AG09309 (cell line): ENCODE measurements around the gene RPL27.
"Not testable (repeated sequence)": the region's sequence is repeated elsewhere in the genome, so short reads cannot be mapped to it uniquely, and the experiment has no call there.

ENCODE experiments used
- DNase-seq: peaks from one replicate; pipeline ENCODE4 v3.0.0-alpha.2; 2010; ENCODE audit warnings: low read depth
- H3K4me3 ChIP-seq: 2 replicates; pipeline ENCODE4 v1.5.1; 2011; ENCODE audit warnings: mild to moderate bottlenecking, low read depth, low read length, moderate library complexity; ENCODE audit not compliant: control insufficient read depth
- TF ChIP-seq, protein P1 (sequence below): IDR thresholded peaks from 2 replicates; pipeline ENCODE4 v1.5.1; 2011; ENCODE audit warnings: mild to moderate bottlenecking, low read depth, low read length, inconsistent platforms; ENCODE audit not compliant: insufficient read depth, control insufficient read depth; ENCODE audit errors: missing control alignments

Gene RPL27

DNA sequence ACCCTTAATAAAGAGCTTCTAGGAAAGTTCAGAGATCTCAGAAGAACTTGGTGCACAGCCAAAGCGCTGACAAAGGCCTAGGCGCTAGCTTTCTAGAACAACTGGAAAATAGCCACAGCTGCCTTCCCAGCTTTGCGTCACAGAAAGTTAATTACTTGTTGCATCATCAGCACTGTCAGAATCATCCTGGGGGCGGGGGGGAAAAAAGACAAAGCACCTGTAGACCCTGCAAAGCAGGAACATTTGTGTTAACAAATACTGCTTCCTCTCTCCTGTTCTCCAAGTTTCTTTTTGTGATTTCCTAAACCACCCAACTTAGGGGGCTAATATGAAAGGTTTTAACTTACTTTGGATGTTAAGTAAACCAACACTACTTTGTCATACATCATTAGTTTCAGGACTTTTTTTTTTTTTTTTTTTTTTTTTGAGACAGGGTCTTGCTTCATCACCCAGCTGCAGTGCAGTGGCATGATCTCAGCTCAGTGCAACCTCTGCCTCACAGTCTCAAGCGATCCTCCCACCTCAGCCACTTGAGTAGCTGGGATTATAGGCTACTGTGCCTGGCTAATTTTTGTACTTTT, 29.1 kb upstream of the RPL27 start:
- DNase-seq: no peak
- TF ChIP-seq, protein P1, sequence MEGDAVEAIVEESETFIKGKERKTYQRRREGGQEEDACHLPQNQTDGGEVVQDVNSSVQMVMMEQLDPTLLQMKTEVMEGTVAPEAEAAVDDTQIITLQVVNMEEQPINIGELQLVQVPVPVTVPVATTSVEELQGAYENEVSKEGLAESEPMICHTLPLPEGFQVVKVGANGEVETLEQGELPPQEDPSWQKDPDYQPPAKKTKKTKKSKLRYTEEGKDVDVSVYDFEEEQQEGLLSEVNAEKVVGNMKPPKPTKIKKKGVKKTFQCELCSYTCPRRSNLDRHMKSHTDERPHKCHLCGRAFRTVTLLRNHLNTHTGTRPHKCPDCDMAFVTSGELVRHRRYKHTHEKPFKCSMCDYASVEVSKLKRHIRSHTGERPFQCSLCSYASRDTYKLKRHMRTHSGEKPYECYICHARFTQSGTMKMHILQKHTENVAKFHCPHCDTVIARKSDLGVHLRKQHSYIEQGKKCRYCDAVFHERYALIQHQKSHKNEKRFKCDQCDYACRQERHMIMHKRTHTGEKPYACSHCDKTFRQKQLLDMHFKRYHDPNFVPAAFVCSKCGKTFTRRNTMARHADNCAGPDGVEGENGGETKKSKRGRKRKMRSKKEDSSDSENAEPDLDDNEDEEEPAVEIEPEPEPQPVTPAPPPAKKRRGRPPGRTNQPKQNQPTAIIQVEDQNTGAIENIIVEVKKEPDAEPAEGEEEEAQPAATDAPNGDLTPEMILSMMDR: no peak
- H3K4me3 ChIP-seq: no peak overlapping the region

- no peak for DNase-seq
- TF ChIP-seq, protein P1: no peak
- no peak overlapping the region for H3K4me3 ChIP-seq
Measured at GRCh38 chr17:42971589-42971988, 26.6 kb upstream of the RPL27 start.

DNA sequence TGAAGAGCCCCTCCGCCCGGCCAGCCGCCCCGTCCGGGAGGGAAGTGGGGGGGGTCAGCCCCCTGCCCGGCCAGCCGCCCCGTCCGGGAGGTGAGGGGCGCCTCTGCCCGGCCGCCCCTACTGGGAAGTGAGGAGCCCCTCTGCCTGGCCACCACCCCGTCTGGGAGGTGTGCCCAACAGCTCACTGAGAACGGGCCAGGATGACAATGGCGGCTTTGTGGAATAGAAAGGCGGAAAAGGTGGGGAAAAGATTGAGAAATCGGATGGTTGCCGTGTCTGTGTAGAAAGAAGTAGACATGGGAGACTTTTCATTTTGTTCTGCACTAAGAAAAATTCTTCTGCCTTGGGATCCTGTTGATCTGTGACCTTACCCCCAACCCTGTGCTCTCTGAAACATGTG, 24.9 kb upstream of the RPL27 start:
- H3K4me3 ChIP-seq, DNase-seq: not testable (repeated sequence)

GRCh38 chr17:42975265-42975664, 23.0 kb upstream of the RPL27 start:
- no peak for DNase-seq
- TF ChIP-seq, protein P1: no peak
- H3K4me3 ChIP-seq: no peak overlapping the region

GRCh38 chr17:42975701-42976100, 22.5 kb upstream of the RPL27 start:
- DNase-seq, H3K4me3 ChIP-seq: not testable (repeated sequence)

DNA sequence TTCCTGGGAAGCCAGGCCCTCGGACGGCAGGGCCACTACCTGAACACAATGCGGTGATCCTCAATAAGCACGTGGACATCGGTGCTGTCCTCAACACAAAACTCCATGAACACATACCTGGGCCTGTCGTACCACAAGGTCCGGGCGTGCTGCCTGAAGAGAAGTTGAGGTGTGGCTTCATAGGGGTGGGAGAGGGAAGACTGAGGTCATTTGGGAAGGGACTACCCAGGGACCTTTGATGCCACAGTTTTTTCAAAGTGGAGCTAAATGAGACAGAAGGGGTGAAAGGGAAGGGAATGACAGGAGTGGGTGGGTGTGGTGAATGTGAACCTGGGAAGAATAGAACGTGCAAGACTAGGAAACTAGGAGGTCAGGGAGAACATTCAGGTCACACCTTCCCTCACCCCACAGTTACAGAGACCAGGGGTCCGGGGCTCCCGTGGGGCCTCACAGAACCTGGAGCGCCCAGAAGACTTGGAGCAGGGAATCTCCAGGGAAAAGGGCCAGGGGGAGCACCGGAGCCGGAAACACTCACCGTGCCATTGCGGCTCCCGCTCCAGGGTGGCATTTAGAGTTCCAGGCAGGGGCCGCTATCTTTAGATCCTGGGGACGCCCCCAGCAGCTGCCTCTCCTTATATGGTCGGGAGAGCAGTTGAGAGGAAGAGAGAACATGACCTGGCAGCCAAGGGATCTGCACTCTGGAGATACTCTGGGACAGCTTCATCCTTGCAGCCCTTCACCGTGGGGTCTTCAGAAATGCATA, 18.5 kb upstream of the RPL27 start, which contains the start of gene PTGES3L:
Gene PTGES3L (minus strand): TSS at position 570 of the 763 bp plus-strand sequence. CDS start 27 bp downstream, at position 543.
- peak within 1 kb of the TSS; percentile 88 for H3K4me3 ChIP-seq
- no peak for DNase-seq
- TF ChIP-seq, protein P1: no peak

DNA sequence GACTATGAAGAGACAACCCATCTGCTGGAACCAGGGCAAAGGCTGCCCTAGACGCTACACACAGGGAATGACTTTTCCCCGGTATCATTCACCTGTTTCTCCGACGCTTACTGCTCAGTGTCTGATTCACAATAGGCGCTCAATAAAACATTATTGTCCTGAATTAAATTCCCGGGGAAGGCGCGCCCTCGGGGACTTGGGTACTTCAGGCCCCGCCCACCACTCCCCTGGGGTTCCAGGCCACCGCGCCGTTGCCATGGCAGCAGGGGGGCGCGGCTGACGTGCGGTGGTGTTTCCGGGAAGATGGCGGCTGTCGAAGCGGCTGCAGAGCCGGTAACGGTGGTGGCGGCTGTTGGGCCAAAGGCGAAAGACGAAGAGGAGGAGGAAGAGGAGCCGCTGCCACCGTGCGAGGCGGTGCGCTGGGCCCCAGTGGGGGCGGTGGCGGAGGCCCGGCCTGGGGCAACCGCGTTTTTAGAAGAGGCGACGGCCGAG, 17.9 kb upstream of the RPL27 start, which contains the start of gene RUNDC1:
Gene RUNDC1 (plus strand): TSS at position 292 of the 492 bp plus-strand sequence. CDS start 12 bp downstream, at position 304.
- DNase-seq: no peak
- H3K4me3 ChIP-seq: peak within 1 kb of the TSS; percentile 88
- TF ChIP-seq, protein P1: no peak
